Ishikawa (cell line): ENCODE measurements around the gene SCTR.

ENCODE experiments used
- CEBPB ChIP-seq: IDR thresholded peaks from 2 replicates; pipeline ENCODE4 v1.6.1; 2012
- CREB1 ChIP-seq: IDR thresholded peaks from 2 replicates; pipeline ENCODE4 v1.6.1; 2012; ENCODE audit warnings: low read depth
- EGR1 ChIP-seq: IDR thresholded peaks from 2 replicates; pipeline ENCODE4 v1.6.1; 2012
- EP300 ChIP-seq: IDR thresholded peaks from 2 replicates; pipeline ENCODE4 v1.6.1; 2012; ENCODE audit warnings: borderline replicate concordance
- FOXM1 ChIP-seq: IDR thresholded peaks from 2 replicates; pipeline ENCODE4 v1.6.1; 2012; ENCODE audit warnings: low read depth, borderline replicate concordance
- NFIC ChIP-seq: IDR thresholded peaks from 2 replicates; pipeline ENCODE4 v1.6.1; 2012
- RAD21 ChIP-seq: IDR thresholded peaks from 2 replicates; pipeline ENCODE4 v1.6.1; 2012; ENCODE audit warnings: low read depth
- TAF1 ChIP-seq: IDR thresholded peaks from 2 replicates; pipeline ENCODE4 v1.6.1; 2012; ENCODE audit warnings: low read depth, mild to moderate bottlenecking
- TCF12 ChIP-seq: IDR thresholded peaks from 2 replicates; pipeline ENCODE4 v1.6.1; 2012; ENCODE audit warnings: low read depth
- TEAD4 ChIP-seq: IDR thresholded peaks from 2 replicates; pipeline ENCODE4 v1.6.1; 2012
- YY1 ChIP-seq: IDR thresholded peaks from 2 replicates; pipeline ENCODE4 v1.6.1; 2012; ENCODE audit warnings: low read depth
- ZBTB7A ChIP-seq: IDR thresholded peaks from 2 replicates; pipeline ENCODE4 v1.6.1; 2012; ENCODE audit warnings: low read depth
- TF ChIP-seq, protein P1 (sequence below): IDR thresholded peaks from 2 replicates; pipeline ENCODE4 v1.6.1; 2012
- TF ChIP-seq, protein P2 (sequence below): IDR thresholded peaks from 2 replicates; pipeline ENCODE4 v1.6.1; 2012
- TF ChIP-seq, protein P3 (sequence below): IDR thresholded peaks from 2 replicates; pipeline ENCODE4 v1.6.1; 2012; ENCODE audit warnings: low read depth, mild to moderate bottlenecking

Gene SCTR

DNA sequence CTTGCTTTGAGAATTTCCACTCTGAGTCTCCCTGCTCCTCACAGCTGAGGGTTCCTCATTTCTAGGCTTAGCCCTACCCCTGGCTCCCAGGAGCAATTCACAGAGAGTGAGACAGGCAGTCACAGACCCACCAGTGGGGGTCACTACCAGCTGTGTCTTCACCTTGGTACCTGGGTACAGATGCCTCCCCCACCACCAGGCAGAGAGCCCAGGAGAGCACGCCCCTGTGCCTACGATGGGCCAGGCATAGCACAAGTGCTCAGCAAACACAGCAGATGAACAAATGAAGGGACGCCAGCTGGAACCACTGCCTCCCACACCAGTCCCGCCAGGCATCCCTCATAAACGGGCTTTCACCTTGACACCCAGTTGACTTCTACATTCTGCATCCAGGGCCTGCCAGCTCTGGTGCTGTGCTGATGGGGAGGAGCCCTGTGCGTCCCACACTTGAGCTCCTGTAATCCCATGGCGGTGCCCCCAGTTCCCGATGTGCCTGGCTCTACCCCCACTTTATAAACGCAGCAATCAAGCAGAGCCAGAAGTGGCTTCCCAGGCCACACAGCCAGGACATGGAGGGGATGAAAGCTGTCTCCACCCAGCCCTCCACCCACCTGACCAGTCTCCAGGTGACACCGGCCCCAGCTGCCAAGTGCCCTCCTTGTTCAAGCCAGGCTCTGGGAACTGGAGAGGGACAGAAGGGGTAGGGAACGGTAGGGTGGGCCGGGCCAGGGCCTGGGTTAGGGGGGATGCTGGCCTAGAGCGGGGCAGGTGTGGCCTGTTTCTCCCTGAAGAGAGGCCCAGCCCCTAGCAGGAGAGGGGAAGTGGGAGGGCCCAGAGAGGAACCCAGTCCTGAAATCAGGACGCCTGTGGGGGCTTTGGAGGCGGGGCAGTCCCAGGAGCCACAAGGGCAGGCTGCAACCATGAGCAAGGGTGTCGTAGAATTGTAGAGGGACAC, 42.5 kb downstream of the SCTR start:
- TF ChIP-seq YY1 (no peak), TCF12 (no peak), CEBPB (no peak), CREB1 (no peak), EGR1 (no peak), TAF1 (no peak), NFIC (no peak), FOXM1 (no peak), EP300 (no peak), ZBTB7A (no peak), RAD21 (no peak), TEAD4 (no peak)
- TF ChIP-seq, protein P1, sequence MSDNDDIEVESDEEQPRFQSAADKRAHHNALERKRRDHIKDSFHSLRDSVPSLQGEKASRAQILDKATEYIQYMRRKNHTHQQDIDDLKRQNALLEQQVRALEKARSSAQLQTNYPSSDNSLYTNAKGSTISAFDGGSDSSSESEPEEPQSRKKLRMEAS = no peak
- TF ChIP-seq, protein P2, sequence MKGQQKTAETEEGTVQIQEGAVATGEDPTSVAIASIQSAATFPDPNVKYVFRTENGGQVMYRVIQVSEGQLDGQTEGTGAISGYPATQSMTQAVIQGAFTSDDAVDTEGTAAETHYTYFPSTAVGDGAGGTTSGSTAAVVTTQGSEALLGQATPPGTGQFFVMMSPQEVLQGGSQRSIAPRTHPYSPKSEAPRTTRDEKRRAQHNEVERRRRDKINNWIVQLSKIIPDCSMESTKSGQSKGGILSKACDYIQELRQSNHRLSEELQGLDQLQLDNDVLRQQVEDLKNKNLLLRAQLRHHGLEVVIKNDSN = no peak
- TF ChIP-seq, protein P3, sequence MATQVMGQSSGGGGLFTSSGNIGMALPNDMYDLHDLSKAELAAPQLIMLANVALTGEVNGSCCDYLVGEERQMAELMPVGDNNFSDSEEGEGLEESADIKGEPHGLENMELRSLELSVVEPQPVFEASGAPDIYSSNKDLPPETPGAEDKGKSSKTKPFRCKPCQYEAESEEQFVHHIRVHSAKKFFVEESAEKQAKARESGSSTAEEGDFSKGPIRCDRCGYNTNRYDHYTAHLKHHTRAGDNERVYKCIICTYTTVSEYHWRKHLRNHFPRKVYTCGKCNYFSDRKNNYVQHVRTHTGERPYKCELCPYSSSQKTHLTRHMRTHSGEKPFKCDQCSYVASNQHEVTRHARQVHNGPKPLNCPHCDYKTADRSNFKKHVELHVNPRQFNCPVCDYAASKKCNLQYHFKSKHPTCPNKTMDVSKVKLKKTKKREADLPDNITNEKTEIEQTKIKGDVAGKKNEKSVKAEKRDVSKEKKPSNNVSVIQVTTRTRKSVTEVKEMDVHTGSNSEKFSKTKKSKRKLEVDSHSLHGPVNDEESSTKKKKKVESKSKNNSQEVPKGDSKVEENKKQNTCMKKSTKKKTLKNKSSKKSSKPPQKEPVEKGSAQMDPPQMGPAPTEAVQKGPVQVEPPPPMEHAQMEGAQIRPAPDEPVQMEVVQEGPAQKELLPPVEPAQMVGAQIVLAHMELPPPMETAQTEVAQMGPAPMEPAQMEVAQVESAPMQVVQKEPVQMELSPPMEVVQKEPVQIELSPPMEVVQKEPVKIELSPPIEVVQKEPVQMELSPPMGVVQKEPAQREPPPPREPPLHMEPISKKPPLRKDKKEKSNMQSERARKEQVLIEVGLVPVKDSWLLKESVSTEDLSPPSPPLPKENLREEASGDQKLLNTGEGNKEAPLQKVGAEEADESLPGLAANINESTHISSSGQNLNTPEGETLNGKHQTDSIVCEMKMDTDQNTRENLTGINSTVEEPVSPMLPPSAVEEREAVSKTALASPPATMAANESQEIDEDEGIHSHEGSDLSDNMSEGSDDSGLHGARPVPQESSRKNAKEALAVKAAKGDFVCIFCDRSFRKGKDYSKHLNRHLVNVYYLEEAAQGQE = no peak

DNA sequence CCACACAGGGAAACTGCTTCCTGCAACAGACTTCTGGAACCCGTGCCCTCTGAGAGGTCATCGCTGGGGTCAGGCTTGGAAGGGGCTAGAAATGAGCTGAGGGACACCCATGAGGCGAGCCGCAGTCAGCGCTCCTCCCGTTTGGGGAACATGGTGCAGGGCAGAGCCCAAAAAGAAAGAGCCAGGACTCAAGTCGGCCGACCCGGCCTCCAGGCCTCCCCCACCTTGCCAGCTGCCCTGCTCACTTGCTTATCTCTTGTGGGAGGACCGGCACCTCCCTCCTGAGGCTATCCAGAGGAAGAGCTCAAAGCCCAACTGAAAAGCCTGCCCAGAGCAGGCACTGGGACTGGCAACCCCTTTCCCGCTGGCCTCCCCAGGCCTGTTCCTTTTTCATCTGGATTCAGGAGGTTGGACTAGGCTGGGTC, 43.6 kb downstream of the SCTR start:
- TF ChIP-seq RAD21 (no peak), YY1 (no peak), NFIC (no peak), EGR1 (no peak), TCF12 (no peak), FOXM1 (no peak), TAF1 (no peak), TEAD4 (no peak)
- TF ChIP-seq, protein P1 = no peak
- TF ChIP-seq, protein P2 = no peak
- TF ChIP-seq, protein P3 = no peak

DNA sequence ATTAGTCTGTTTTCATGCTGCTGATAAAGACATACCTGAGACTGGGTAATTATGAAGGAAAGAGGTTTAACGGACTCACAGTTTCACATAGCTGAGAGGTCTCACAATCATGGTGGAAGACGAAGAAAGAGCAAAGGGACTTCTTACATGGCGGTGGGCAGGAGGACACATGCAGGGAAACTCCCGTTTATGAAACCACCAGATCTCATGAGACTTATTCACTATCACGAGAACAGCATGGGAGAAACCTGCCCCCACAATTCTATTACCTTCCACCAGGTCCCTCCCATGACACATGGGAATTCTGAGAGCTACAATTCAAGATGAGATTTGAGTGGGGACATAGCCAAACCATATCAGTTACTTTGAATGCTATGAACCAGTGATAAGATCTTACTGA, 44.1 kb downstream of the SCTR start:
- TF ChIP-seq TEAD4 = no peak
- no peak for TF ChIP-seq TCF12
- TF ChIP-seq EP300 = no peak
- no peak for TF ChIP-seq NFIC

DNA sequence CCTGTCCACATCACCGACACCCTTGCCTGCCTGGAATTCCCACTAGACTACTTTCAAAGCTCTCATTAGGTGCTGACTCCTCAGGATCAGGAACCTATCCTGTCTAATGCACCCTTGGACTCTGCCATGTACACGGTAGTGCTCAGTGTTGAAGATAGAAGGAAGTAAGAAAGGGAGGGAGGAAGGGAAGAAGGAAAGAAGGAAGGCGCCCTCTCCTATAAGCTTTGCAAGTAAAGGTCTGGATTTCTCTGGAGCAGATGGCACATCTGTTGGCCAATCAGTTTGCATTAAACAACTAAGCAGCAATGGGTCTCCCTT, 45.3 kb downstream of the SCTR start:
- no peak for TF ChIP-seq TEAD4
- no peak for TF ChIP-seq RAD21
- no peak for TF ChIP-seq CEBPB
- TF ChIP-seq, protein P1 = no peak
- no peak for TF ChIP-seq TCF12
- no peak for TF ChIP-seq ZBTB7A
- TF ChIP-seq EGR1 = no peak

DNA sequence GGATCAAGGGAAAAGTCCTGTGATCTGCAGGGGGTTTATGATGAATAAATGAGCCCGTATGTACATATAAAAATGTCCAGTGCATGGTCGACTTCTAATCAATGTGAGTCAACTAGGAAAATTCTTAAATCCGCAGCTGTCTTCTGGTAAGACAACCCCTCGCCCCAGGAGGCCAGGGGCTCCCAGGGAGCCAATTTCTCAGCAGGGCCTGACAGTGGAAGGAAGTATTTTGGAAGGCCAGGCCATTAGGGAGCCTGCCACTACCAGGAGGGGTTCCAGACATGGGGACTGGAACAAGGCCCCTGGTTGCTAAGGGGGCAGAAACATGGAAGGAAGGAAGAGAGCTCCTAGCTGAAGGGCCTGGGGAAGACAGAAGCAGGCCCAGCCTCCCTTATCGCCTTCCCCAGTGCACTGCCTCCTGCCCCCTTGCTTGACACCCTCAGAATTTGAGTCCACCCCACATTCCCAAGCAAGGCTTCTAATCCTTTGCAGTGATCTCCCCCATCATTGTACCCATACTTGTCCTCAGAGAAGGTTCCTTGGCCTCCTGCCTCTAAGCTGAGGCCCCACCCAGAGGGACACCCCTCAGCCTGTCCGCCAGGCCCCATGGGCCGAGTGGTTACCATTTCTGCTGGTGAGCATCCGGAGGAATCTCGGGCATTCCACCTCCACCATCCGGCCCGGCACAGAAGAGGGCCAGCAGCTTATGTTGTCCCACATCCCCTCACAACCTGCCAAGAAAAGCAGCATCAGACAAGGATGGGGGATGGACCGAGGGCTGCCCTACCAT, 45.9 kb downstream of the SCTR start:
- TF ChIP-seq, protein P3 = no peak
- TF ChIP-seq CEBPB (no peak), EP300 (no peak)
- TF ChIP-seq, protein P1 = no peak
- TF ChIP-seq, protein P2 = no peak
